Measurements from ENCODE around the gene NTSR1. TPM values are rescaled to one million over a fixed set of nuclear protein-coding genes. Genes with fewer than 3 reads are reported as not detected.

The NTSR1 gene
- total RNA-seq, 4 donors from 2014 or later: 0.04 to 0.13 TPM; not detected in 2

- no peak for TF ChIP-seq CTCF (IDR thresholded peaks at IDR 0.05 in 4 of 5, conservative IDR thresholded peaks at IDR 0.05 in 1 of 5)
- no peak for DNase-seq
- H3K27me3 ChIP-seq: peaks cover 2 to 10% (median 8%) of the 10 kb centered on the region in 3 donors
Measured at GRCh38 chr20:62754991-62755356, 46.3 kb downstream of the NTSR1 start.

GRCh38 chr20:62755817-62756724 lies 47.4 kb downstream of the NTSR1 start:
- no peak for ATAC-seq

More at GRCh38 chr20:62754991-62755356, 46.3 kb downstream of the NTSR1 start:
- no peaks in the 10 kb centered on the region for H3K4me1 ChIP-seq
- no peak overlapping the region for H3K4me3 ChIP-seq
- no peaks in the 10 kb centered on the region for H3K9me3 ChIP-seq
- in situ Hi-C loops (cut with MboI; ENCODE audit: low sequenced_read_pairs in 4 of 4) (no loop called here), intact Hi-C loops (cut with DNase I; ENCODE audit: low total_unique reads) (no loop called here)
- H3K36me3 ChIP-seq: no peaks in the 10 kb centered on the region
- ATAC-seq: no peak
- no peak overlapping the region for H3K27ac ChIP-seq

GRCh38 chr20:62758226-62758912 lies 49.7 kb downstream of the NTSR1 start:
- in situ Hi-C loops (cut with MboI; ENCODE audit: low sequenced_read_pairs in 4 of 4) (no loop called here), intact Hi-C loops (cut with DNase I; ENCODE audit: low total_unique reads) (no loop called here)
- Histone ChIP-seq H3K27ac (no peak overlapping the region), H3K27me3 (peaks cover 12 to 14% (median 14%) of the 10 kb centered on the region in 3 donors), H3K4me1 (no peaks in the 10 kb centered on the region), H3K4me3 (no peak overlapping the region), H3K9me3 (no peaks in the 10 kb centered on the region), H3K36me3 (no peaks in the 10 kb centered on the region)
- ATAC-seq: no peak
- DNase-seq: no peak
- no peak for TF ChIP-seq CTCF (IDR thresholded peaks at IDR 0.05 in 4 of 5, conservative IDR thresholded peaks at IDR 0.05 in 1 of 5)
- TF ChIP-seq POLR2A (IDR thresholded peaks at IDR 0.05): no peak

More at GRCh38 chr20:62755817-62756724, 47.4 kb downstream of the NTSR1 start:
- H3K4me1 ChIP-seq: no peaks in the 10 kb centered on the region
- peaks cover 8 to 13% (median 10%) of the 10 kb centered on the region in 3 donors for H3K27me3 ChIP-seq
- no peak for DNase-seq
- no peak overlapping the region for H3K4me3 ChIP-seq
- TF ChIP-seq CTCF (IDR thresholded peaks at IDR 0.05 in 4 of 5, conservative IDR thresholded peaks at IDR 0.05 in 1 of 5) (no peak), POLR2A (IDR thresholded peaks at IDR 0.05) (no peak)
- no peaks in the 10 kb centered on the region for H3K36me3 ChIP-seq
- in situ Hi-C loops (cut with MboI; ENCODE audit: low sequenced_read_pairs in 4 of 4) (no loop called here), intact Hi-C loops (cut with DNase I; ENCODE audit: low total_unique reads) (no loop called here)
- no peaks in the 10 kb centered on the region for H3K9me3 ChIP-seq
- H3K27ac ChIP-seq: no peak overlapping the region

GRCh38 chr20:62759981-62760431 lies 51.4 kb downstream of the NTSR1 start:
- DNase-seq: no peak
- in situ Hi-C loops (cut with MboI; ENCODE audit: low sequenced_read_pairs in 4 of 4): no loop called here

More at GRCh38 chr20:62759981-62760431, 51.4 kb downstream of the NTSR1 start:
- Histone ChIP-seq H3K4me1 (no peaks in the 10 kb centered on the region), H3K4me3 (no peak overlapping the region), H3K27ac (no peak overlapping the region), H3K36me3 (no peaks in the 10 kb centered on the region), H3K27me3 (peaks cover 14 to 17% (median 14%) of the 10 kb centered on the region in 3 donors), H3K9me3 (no peaks in the 10 kb centered on the region)
- TF ChIP-seq POLR2A (IDR thresholded peaks at IDR 0.05) (no peak), CTCF (IDR thresholded peaks at IDR 0.05 in 4 of 5, conservative IDR thresholded peaks at IDR 0.05 in 1 of 5) (no peak)
- intact Hi-C loops (cut with DNase I; ENCODE audit: low total_unique reads): no loop called here
- ATAC-seq: no peak
